HG02678 (cell line): ENCODE data around the gene RNASE7.
A peak's percentile ranks its signal among the peaks of the same experiment; 100 is the strongest.

Experiments
- ATAC-seq: cut with Tn5 transposase; IDR thresholded peaks from one replicate; pipeline ENCODE4 v1.9.1; 2021; ENCODE audit warnings: mild to moderate bottlenecking, moderate library complexity; ENCODE audit not compliant: unreplicated experiment

The RNASE7 gene

GRCh38 chr14:21066882-21067502, 24.8 kb downstream of the RNASE7 start:
- no peak for ATAC-seq

- no peak for ATAC-seq
Measured at GRCh38 chr14:21068521-21069387, 26.6 kb downstream of the RNASE7 start.

- no peak for ATAC-seq
Measured at GRCh38 chr14:21069388-21070082, 27.4 kb downstream of the RNASE7 start.

GRCh38 chr14:21070083-21070609, 28.0 kb downstream of the RNASE7 start, which contains the start of gene ARHGEF40:
Gene ARHGEF40 (plus strand): TSS chr14:21070304. CDS start chr14:21070397, 93 bp downstream.
- no peak for ATAC-seq

- peak; percentile 12 for ATAC-seq
Measured at GRCh38 chr14:21070610-21071224, 28.6 kb downstream of the RNASE7 start.

- peak; percentile 73 for ATAC-seq
Measured at GRCh38 chr14:21071225-21072030, 29.3 kb downstream of the RNASE7 start.

GRCh38 chr14:21072031-21072473, 29.9 kb downstream of the RNASE7 start:
- no peak for ATAC-seq

- no peak for ATAC-seq
Measured at GRCh38 chr14:21072781-21073339, 30.7 kb downstream of the RNASE7 start.

- no peak for ATAC-seq
Measured at GRCh38 chr14:21073921-21074320, 31.8 kb downstream of the RNASE7 start.

GRCh38 chr14:21074398-21075272, 32.5 kb downstream of the RNASE7 start:
- no peak for ATAC-seq

- ATAC-seq: no peak
Measured at GRCh38 chr14:21075719-21076437, 33.7 kb downstream of the RNASE7 start.

- no peak for ATAC-seq
Measured at GRCh38 chr14:21077672-21078071, 35.5 kb downstream of the RNASE7 start.

GRCh38 chr14:21078287-21078686, 36.1 kb downstream of the RNASE7 start:
- no peak for ATAC-seq

GRCh38 chr14:21078726-21079125, 36.6 kb downstream of the RNASE7 start:
- no peak for ATAC-seq

GRCh38 chr14:21081521-21082142, 39.5 kb downstream of the RNASE7 start:
- no peak for ATAC-seq

- no peak for ATAC-seq
Measured at GRCh38 chr14:21083565-21084325, 41.6 kb downstream of the RNASE7 start.

- ATAC-seq: no peak
Measured at GRCh38 chr14:21084396-21084795, 42.2 kb downstream of the RNASE7 start.
